GM13976 (cell line): Measurements from ENCODE around the gene CEACAM21.

Experiments used
- DNase-seq: peaks from one replicate; pipeline ENCODE4 v3.0.0; 2012; ENCODE audit warnings: low spot score
- CTCF ChIP-seq: IDR thresholded peaks from 2 replicates; pipeline ENCODE4 v1.5.1; 2012; ENCODE audit warnings: borderline replicate concordance, mild to moderate bottlenecking; ENCODE audit not compliant: insufficient read depth; ENCODE audit errors: extremely low read depth, missing control alignments, control extremely low read depth
- in situ Hi-C: fragments of 300-500 bp; cut with MboI; formaldehyde crosslinking; loops from one replicate; pipeline ENCODE4 v1.12.0; 2022; ENCODE audit warnings: low sequenced_read_pairs, mixed read lengths, inconsistent platforms; ENCODE audit not compliant: unreplicated experiment

CEACAM21 gene

GRCh38 chr19:41565379-41565720, 10.6 kb upstream of the CEACAM21 start:
- in situ Hi-C loops = no loop called here
- no peak for DNase-seq
- TF ChIP-seq CTCF = no peak

- DNase-seq = no peak
- in situ Hi-C loops = no loop called here
- no peak for TF ChIP-seq CTCF
Measured at GRCh38 chr19:41566001-41566400, 10.0 kb upstream of the CEACAM21 start.

- in situ Hi-C loops = loop anchor here (5.0 kb wide), 1 partner anchor 127 kb away; the partner anchor contains the start of gene ERICH4
- TF ChIP-seq CTCF = no peak
- DNase-seq = no peak
Measured at GRCh38 chr19:41569481-41570150, 6.3 kb upstream of the CEACAM21 start.

DNA sequence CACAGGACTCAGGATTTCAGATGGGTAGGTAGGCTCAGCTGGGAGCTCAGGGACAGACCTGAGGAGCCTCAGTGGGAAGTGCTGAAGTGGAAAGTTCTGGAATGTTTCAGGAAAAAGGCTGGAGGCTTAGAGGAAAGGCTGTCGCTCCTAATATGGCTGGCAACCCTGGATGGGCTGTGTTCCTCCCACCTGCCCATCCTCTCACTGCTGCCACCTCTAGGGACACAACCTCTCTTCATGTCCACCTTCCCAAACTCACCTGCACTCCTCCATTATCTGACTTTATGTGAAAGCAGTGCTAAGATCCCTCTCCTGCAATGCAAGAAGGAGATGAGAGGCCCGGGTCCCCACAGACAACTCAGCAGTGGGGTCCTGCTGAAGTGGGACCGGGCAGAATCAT, 5.8 kb upstream of the CEACAM21 start:
- TF ChIP-seq CTCF = no peak
- no peak for DNase-seq
- in situ Hi-C loops = loop anchor here (5.0 kb wide), 1 partner anchor 128 kb away; the partner anchor contains the start of gene ERICH4

DNA sequence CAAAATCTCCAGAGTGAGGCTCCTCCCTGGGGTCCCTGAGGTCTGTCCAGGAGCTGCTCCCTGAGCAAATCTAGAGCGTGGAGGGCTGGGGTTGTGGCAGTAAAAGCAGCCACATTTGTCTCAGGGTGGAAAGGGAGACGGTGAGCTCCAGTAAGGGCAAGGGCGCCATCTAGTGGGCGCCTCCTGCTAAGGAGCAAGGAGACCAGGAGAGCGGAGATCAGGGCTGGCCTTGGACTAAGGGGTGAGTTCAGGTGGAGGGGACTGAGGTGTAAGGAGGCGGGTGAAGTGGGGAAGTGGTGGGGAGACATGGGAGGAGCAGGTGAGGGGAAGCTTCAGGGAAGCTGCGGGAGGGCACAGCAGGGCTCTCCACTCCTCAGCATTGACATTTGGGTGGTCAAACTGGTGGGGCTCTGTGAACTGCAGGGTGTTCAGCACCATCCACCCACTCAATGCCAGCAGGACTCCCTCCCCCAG, 5.3 kb upstream of the CEACAM21 start:
- peak; percentile 81 for DNase-seq
- TF ChIP-seq CTCF = peak; percentile 94
- in situ Hi-C loops = loop anchor here (5.0 kb wide), 1 partner anchor 128 kb away; the partner anchor contains the start of gene ERICH4

DNA sequence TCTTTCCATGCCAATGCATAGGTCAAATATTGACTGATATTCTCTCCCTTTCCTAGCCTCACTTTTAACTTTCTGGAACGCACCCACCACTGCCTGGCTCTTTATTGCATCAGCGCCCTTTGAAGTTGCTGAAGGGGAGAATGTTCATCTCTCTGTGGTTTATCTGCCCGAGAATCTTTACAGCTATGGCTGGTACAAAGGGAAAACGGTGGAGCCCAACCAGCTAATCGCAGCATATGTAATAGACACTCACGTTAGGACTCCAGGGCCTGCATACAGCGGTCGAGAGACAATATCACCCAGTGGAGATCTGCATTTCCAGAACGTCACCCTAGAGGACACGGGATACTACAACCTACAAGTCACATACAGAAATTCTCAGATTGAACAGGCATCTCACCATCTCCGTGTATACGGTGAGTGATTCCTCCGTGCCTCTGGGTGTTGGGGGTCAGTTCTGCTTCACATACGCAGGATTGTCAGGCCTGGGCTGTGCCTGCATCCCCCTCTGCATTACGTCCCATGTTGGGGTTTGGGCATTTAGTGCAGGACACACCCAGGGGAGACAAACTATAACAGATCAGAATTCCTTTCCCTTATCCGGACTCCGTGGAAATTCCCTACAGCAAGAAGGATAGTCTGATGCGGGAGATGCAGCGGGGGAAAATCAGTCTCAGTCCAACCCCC, 1.3 kb downstream of the CEACAM21 start:
- DNase-seq = peak; percentile 5
- TF ChIP-seq CTCF = no peak
- in situ Hi-C loops = no loop called here
